Measurements from ENCODE around the gene PFN2.

Gene PFN2

GRCh38 chr3:149917124-149917667 is 53.5 kb downstream of the PFN2 start:
- DNase-seq (ENCODE audit: low read depth) = no peak

Data from HS-5 (cell line).